Activated T-helper 2 cell treated with anti-CD3 and anti-CD28 coated beads, Interferon-gamma antibody, Interleukin-2, Interleukin-4, amounts not matched to agents 10 μg/mL and 5 μg/mL and 100 μg/mL, durations not matched to agents 14 hours and 24 hours and 36 hours (primary cell): ENCODE measurements around the gene OARD1. TPM values are rescaled to one million over a fixed set of nuclear protein-coding genes. Genes with fewer than 3 reads are reported as not detected.

Experiments
- DNase-seq: peaks from one replicate; pipeline ENCODE4 v3.0.0; 2021; ENCODE audit warnings: low spot score
- H3K27ac Mint-ChIP-seq: one replicate; pipeline ENCODE4 v1.8.0; 2021; ENCODE audit warnings: mixed read lengths
- H3K27me3 Mint-ChIP-seq: one replicate; pipeline ENCODE4 v1.8.0; 2021; ENCODE audit warnings: low read depth, mixed read lengths
- H3K36me3 Mint-ChIP-seq: one replicate; pipeline ENCODE4 v1.8.0; 2021; ENCODE audit warnings: low read depth, mixed read lengths
- H3K4me1 Mint-ChIP-seq: one replicate; pipeline ENCODE4 v1.8.0; 2021; ENCODE audit warnings: low read depth, mixed read lengths
- H3K4me3 Mint-ChIP-seq: one replicate; pipeline ENCODE4 v1.8.0; 2021; ENCODE audit warnings: low read depth, mild to moderate bottlenecking, moderate library complexity, mixed read lengths
- H3K9me3 Mint-ChIP-seq: one replicate; pipeline ENCODE4 v1.8.0; 2021; ENCODE audit warnings: mixed read lengths
- intact Hi-C: fragments of 100-400 bp; cut with micrococcal nuclease; formaldehyde crosslinking; loops from one replicate; pipeline ENCODE4 v1.15.1; 2023
- total RNA-seq: library from RNA; stranded (reverse); gene quantifications from 2 replicates; pipeline ENCODE4 v1.2.3, GENCODE V29; 2022

Gene OARD1
- total RNA-seq, 1 donor from 2014 or later = 28.0 TPM

GRCh38 chr6:41040101-41040939 is 31.8 kb downstream of the OARD1 start:
- Mint-ChIP-seq H3K27ac (peak overlapping the region; percentile 50), H3K4me1 (peaks cover 11% of the 10 kb centered on the region), H3K9me3 (no peaks in the 10 kb centered on the region), H3K36me3 (no peaks in the 10 kb centered on the region), H3K4me3 (no peak overlapping the region), H3K27me3 (no peaks in the 10 kb centered on the region)
- intact Hi-C loops = no loop called here
- no peak for DNase-seq

DNA sequence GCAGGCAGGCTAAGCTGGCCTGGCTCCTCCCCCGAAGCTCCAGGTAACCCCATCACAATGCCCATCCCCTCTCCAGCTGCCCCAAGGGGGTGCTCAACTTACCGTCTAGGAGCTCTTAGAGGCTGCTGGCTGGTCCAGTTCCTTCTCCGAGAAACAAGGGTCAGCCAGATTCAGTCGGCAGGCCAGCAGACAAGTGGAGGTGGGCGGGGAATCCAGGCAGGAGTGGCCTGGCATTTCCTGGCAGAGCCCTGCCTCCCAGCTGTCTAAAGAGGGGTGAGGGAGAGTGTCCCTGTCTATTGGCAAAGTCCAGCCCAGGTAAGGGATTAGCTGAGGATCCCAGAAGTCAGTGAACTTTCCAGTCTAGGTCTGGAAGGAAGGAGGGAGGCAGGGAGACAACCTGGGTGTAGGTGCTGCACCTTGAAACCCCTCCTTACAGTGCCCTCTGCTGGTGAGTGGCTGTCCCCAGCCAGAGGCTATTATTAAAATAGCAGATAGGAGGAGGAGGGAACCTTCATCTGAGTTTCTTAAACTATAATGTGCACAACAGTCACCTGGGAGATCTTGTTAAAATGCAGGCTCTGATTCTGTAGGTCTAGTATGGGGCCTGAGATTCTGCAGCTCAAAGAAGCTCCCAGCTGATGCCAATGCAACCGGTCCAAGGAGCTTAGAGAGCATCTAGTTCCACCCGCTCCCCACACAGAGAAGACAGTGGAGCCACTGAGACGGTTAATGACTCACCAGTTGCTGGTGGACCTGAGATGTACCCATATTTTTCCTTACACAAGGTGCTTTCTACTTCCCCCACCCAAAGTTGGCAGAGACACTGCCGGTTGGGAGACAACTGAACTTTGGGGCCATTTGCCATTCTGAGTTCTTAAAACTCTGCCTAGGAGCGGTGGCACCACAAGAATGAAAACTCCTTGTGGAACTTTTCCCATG is 32.8 kb downstream of the OARD1 start, which contains the start of gene UNC5CL:
TSS of gene UNC5CL (minus strand) at position 162 of the 939 bp plus-strand sequence. CDS start 4,147 bp downstream, outside the sequence.
- intact Hi-C loops = no loop called here
- Mint-ChIP-seq H3K27ac (no peak within 1 kb of the TSS), H3K27me3 (no peaks in the 10 kb centered on the region)

GRCh38 chr6:41038205-41038604 is 34.0 kb downstream of the OARD1 start:
- DNase-seq = no peak
- no peaks in the 10 kb centered on the region for H3K9me3 Mint-ChIP-seq
- intact Hi-C loops = no loop called here
- peaks cover 11% of the 10 kb centered on the region for H3K4me1 Mint-ChIP-seq
- H3K36me3 Mint-ChIP-seq = no peaks in the 10 kb centered on the region
- H3K4me3 Mint-ChIP-seq = no peak overlapping the region
- no peak overlapping the region for H3K27ac Mint-ChIP-seq
- H3K27me3 Mint-ChIP-seq = no peaks in the 10 kb centered on the region

More for the DNA sequence above, 32.8 kb downstream of the OARD1 start, which contains the start of gene UNC5CL:
- Mint-ChIP-seq H3K4me3 (no peak within 1 kb of the TSS), H3K9me3 (no peaks in the 10 kb centered on the region), H3K36me3 (no peaks in the 10 kb centered on the region), H3K4me1 (peaks cover 11% of the 10 kb centered on the region)
- peak; percentile 46 for DNase-seq

GRCh38 chr6:41037107-41037900 is 34.9 kb downstream of the OARD1 start:
- Mint-ChIP-seq H3K4me1 (peaks cover 11% of the 10 kb centered on the region), H3K27ac (no peak overlapping the region), H3K4me3 (no peak overlapping the region), H3K36me3 (no peaks in the 10 kb centered on the region), H3K9me3 (no peaks in the 10 kb centered on the region), H3K27me3 (no peaks in the 10 kb centered on the region)
- intact Hi-C loops = no loop called here
- no peak for DNase-seq

GRCh38 chr6:41036601-41037000 is 35.6 kb downstream of the OARD1 start:
- intact Hi-C loops = no loop called here
- DNase-seq = no peak
- Mint-ChIP-seq H3K4me1 (peaks cover 11% of the 10 kb centered on the region), H3K27ac (no peak overlapping the region), H3K9me3 (no peaks in the 10 kb centered on the region), H3K27me3 (no peaks in the 10 kb centered on the region), H3K36me3 (no peaks in the 10 kb centered on the region), H3K4me3 (no peak overlapping the region)

DNA sequence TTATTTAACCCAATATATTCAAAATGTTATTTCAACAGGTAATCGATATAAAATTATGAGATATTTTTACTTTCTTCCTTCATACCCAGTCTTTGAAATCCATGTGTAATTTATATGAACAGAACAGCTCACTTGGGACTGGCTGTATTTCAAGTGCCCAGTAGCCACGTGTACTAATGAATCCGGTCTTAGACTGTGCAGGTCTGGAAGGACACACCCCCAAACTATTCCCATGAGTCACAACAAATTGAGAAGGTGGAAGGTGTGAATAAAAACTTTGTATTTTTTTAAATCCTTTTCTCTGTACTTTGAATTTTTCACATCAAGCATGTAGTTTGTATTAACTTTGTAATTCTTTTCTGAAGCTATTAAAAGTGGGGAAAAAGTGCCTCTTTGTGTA is 36.0 kb downstream of the OARD1 start:
- no peak overlapping the region for H3K27ac Mint-ChIP-seq

DNA sequence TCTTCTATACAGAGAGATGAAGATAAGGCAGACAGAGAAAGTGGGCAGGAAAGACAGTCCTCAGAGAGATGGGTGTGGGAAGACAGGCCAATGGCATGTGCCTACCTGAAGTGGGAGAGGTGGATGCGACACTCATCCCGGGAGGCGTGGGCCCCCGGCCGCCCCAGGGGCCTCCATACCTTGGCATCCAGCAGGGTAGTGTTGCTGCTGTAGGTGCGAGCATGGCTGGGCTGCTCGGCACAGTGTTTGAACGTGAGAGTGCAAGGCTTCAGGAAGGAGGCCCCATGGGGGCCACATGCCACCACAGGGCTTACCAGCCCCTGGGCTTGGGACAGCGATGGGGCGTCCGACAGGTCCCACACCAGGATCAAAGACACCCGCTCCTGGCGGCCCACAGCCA is 38.4 kb downstream of the OARD1 start:
- Mint-ChIP-seq H3K27ac (no peak overlapping the region), H3K4me1 (peaks cover 6% of the 10 kb centered on the region), H3K36me3 (no peaks in the 10 kb centered on the region), H3K4me3 (no peak overlapping the region), H3K9me3 (no peaks in the 10 kb centered on the region), H3K27me3 (no peaks in the 10 kb centered on the region)
- intact Hi-C loops = no loop called here
- no peak for DNase-seq

More for the DNA sequence above, 36.0 kb downstream of the OARD1 start:
- Mint-ChIP-seq H3K36me3 (no peaks in the 10 kb centered on the region), H3K9me3 (no peaks in the 10 kb centered on the region), H3K4me1 (peaks cover 11% of the 10 kb centered on the region), H3K4me3 (no peak overlapping the region), H3K27me3 (no peaks in the 10 kb centered on the region)
- no peak for DNase-seq
- intact Hi-C loops = no loop called here

GRCh38 chr6:41032830-41033229 is 39.3 kb downstream of the OARD1 start:
- H3K36me3 Mint-ChIP-seq = no peaks in the 10 kb centered on the region
- H3K27ac Mint-ChIP-seq = no peak overlapping the region
- intact Hi-C loops = no loop called here

GRCh38 chr6:41028561-41029412 is 43.4 kb downstream of the OARD1 start:
- peak overlapping the region; percentile 94 for H3K27ac Mint-ChIP-seq
- H3K27me3 Mint-ChIP-seq = no peaks in the 10 kb centered on the region
- no peak for DNase-seq
- no peaks in the 10 kb centered on the region for H3K36me3 Mint-ChIP-seq
- peaks cover 19% of the 10 kb centered on the region for H3K4me1 Mint-ChIP-seq
- no peaks in the 10 kb centered on the region for H3K9me3 Mint-ChIP-seq
- peak overlapping the region; percentile 89 for H3K4me3 Mint-ChIP-seq
- intact Hi-C loops = loop anchor here (1.0 kb wide), 2 partner anchors 39 to 44 kb away; partner anchors contain the start of genes NFYA and OARD1

More at GRCh38 chr6:41032830-41033229, 39.3 kb downstream of the OARD1 start:
- no peak for DNase-seq
- no peak overlapping the region for H3K4me3 Mint-ChIP-seq
- H3K9me3 Mint-ChIP-seq = no peaks in the 10 kb centered on the region
- no peaks in the 10 kb centered on the region for H3K27me3 Mint-ChIP-seq
- H3K4me1 Mint-ChIP-seq = peaks cover 10% of the 10 kb centered on the region

- intact Hi-C loops = loop anchor here (1.0 kb wide), 2 partner anchors 22 to 44 kb away; partner anchors contain the start of genes NFYA and OARD1
- H3K27me3 Mint-ChIP-seq = no peaks in the 10 kb centered on the region
- peak overlapping the region; percentile 89 for H3K4me3 Mint-ChIP-seq
Observed at GRCh38 chr6:41027799-41028560, 44.2 kb downstream of the OARD1 start.

DNA sequence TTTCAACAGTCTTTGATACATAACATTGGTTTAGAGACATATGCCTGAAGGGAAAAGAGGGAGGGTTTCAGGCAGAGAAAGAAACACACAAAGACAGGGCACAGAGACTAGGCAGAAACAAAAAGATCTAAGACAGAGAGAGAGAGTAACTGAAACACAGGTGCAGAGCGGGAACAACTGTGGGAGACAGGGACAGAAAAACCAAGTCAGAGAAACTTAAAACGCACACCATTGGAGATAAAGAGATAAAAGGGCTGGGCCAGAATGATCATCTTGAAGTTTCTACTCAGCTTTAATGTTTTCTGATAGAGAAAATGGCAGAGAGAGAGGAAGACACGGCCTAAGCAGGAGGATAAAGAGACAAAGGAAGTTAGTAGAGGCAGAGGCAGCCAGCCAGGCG is 44.9 kb downstream of the OARD1 start:
- H3K27ac Mint-ChIP-seq = peak overlapping the region; percentile 94
- H3K36me3 Mint-ChIP-seq = no peaks in the 10 kb centered on the region
- no peaks in the 10 kb centered on the region for H3K9me3 Mint-ChIP-seq
- no peaks in the 10 kb centered on the region for H3K27me3 Mint-ChIP-seq
- peak overlapping the region; percentile 89 for H3K4me3 Mint-ChIP-seq
- intact Hi-C loops = loop anchor here (1.0 kb wide), 1 partner anchor 21 kb away; no protein-coding TSS in a partner anchor
- no peak for DNase-seq
- peaks cover 19% of the 10 kb centered on the region for H3K4me1 Mint-ChIP-seq

More at GRCh38 chr6:41027799-41028560, 44.2 kb downstream of the OARD1 start:
- peak overlapping the region; percentile 94 for H3K27ac Mint-ChIP-seq
- peak; percentile 77 for DNase-seq
- no peaks in the 10 kb centered on the region for H3K36me3 Mint-ChIP-seq
- H3K9me3 Mint-ChIP-seq = no peaks in the 10 kb centered on the region
- peaks cover 19% of the 10 kb centered on the region for H3K4me1 Mint-ChIP-seq
